Epithelial cell of alveolus of lung (primary cell): ENCODE data around the gene CD99L2. TPM values are rescaled to one million over a fixed set of nuclear protein-coding genes. Genes with fewer than 3 reads are reported as not detected.

ENCODE experiments used
- total RNA-seq: library from RNA; depleted of rRNA; stranded (reverse); fragments of >200 nt; gene quantifications from 2 replicates; pipeline ENCODE4 v1.2.1, GENCODE V29; 2015

The CD99L2 gene, protein sequence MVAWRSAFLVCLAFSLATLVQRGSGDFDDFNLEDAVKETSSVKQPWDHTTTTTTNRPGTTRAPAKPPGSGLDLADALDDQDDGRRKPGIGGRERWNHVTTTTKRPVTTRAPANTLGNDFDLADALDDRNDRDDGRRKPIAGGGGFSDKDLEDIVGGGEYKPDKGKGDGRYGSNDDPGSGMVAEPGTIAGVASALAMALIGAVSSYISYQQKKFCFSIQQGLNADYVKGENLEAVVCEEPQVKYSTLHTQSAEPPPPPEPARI
- 65.3 and 66.1 TPM in 2 replicates for total RNA-seq

DNA sequence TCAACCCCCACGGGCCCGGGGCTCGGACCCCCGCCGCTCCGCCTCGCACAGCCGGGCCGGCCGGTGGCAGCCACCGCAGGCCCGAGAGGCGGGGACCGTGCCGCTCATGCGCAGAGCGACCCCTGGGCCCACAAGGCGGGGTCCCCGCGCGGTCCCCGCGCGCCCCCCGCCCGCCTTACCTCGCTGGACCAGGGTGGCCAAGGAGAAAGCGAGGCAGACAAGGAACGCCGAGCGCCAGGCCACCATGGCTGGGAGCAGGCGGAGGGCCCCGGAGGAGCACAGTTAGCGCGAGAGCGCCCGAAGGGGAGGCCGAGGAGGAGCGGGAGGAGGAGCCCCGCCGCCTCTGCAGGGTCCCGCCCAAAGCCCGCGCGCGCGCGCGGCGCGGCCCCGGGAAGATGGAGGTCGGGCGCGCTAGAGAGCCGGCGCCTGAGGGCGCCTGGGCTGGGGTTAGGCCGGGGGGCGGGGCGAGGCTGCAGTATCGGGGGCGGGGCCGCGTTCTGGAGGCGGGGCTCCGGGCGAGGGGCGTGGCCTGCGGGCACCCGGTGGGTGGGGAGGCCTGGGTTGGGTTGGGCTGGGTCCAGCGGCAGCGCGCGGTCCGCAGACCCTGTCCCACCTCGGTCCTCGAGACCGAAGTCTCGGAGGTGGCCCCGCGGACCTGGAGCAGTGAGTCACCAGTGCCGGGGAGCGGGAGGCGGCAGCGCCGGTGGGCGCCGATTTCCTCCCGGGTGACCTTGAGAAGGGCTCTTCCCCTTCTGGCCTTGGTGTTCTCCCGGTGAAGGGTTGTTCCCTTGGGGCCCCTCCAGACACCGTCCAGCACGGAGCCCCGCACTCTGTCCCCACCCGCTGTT, at the start of gene CD99L2:
TSS of gene CD99L2 (minus strand) at position 326 of the 848 bp plus-strand sequence. CDS start at position 246, 80 bp downstream.

Other genes with a start within 250 kb of the CD99L2 start
- 11.4 and 19.4 TPM in 2 replicates for gene MTMR1, start 205.3 kb downstream of the CD99L2 start, total RNA-seq
- 17.3 and 18.0 TPM in 2 replicates for gene HMGB3, start 84.7 kb upstream of the CD99L2 start, total RNA-seq